ENCODE results near the gene RPTOR.

The RPTOR gene

DNA sequence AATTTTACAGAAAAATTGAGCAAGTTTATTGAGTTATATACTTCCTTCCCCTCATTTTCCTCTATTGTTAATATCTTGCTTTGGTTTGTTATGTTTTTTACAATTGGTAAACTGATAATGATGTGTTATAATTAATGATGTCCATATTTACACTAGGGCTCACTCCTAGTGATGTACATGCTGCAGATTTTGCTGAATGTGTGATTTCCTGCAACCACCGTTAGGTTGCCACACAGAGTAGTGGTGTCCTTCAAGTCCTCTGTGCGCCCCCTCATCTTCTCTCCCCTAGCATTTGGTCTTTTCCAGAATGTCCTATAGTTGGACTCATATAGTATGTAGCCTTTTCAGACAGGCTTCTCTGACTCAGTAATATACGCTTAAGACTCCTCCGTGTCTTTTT lies 167.5 kb downstream of the RPTOR start:
- Histone ChIP-seq H3K27me3 (ENCODE audit: control insufficient read depth in 1 of 2, insufficient read depth in 2 of 2, low read length in 2 of 2) (no peaks in the 10 kb centered on the region), H3K36me3 (ENCODE audit: control insufficient read depth in 1 of 2, insufficient read depth in 2 of 2, low read length in 2 of 2) (peaks cover 0 to 16% of the 10 kb centered on the region in 2 donors), H3K4me3 (ENCODE audit: low read depth in 1 of 2, low read length in 2 of 2) (no peak overlapping the region), H3K27ac (ENCODE audit: low read depth, low read length) (no peak overlapping the region), H3K9ac (ENCODE audit: low read depth in 1 of 2, low read length in 2 of 2) (no peak overlapping the region), H3K4me1 (ENCODE audit: control insufficient read depth in 1 of 2, insufficient read depth in 2 of 2, low read length in 2 of 2) (no peaks in the 10 kb centered on the region), H3K9me3 (ENCODE audit: control insufficient read depth in 1 of 2, low read length in 2 of 2) (no peaks in the 10 kb centered on the region)

- H3K36me3 ChIP-seq (ENCODE audit: control insufficient read depth in 1 of 2, insufficient read depth in 2 of 2, low read length in 2 of 2), result peaks cover 0 to 16% of the 10 kb centered on the region in 2 donors
- no peaks in the 10 kb centered on the region for H3K4me1 ChIP-seq (ENCODE audit: control insufficient read depth in 1 of 2, insufficient read depth in 2 of 2, low read length in 2 of 2)
- H3K9ac ChIP-seq (ENCODE audit: low read depth in 1 of 2, low read length in 2 of 2), result no peak overlapping the region
- H3K4me3 ChIP-seq (ENCODE audit: low read depth in 1 of 2, low read length in 2 of 2), result no peak overlapping the region
- no peaks in the 10 kb centered on the region for H3K9me3 ChIP-seq (ENCODE audit: control insufficient read depth in 1 of 2, low read length in 2 of 2)
- no peaks in the 10 kb centered on the region for H3K27me3 ChIP-seq (ENCODE audit: control insufficient read depth in 1 of 2, insufficient read depth in 2 of 2, low read length in 2 of 2)
- H3K27ac ChIP-seq (ENCODE audit: low read depth, low read length), result no peak overlapping the region
These were observed 168.0 kb downstream of the RPTOR start for GRCh38 chr17:80712606-80713005.

- Histone ChIP-seq H3K9me3 (ENCODE audit: control insufficient read depth in 1 of 2, low read length in 2 of 2) (no peaks in the 10 kb centered on the region), H3K36me3 (ENCODE audit: control insufficient read depth in 1 of 2, insufficient read depth in 2 of 2, low read length in 2 of 2) (no peaks in the 10 kb centered on the region), H3K4me3 (ENCODE audit: low read depth in 1 of 2, low read length in 2 of 2) (no peak overlapping the region), H3K27ac (ENCODE audit: low read depth, low read length) (no peak overlapping the region), H3K4me1 (ENCODE audit: control insufficient read depth in 1 of 2, insufficient read depth in 2 of 2, low read length in 2 of 2) (no peaks in the 10 kb centered on the region), H3K9ac (ENCODE audit: low read depth in 1 of 2, low read length in 2 of 2) (no peak overlapping the region), H3K27me3 (ENCODE audit: control insufficient read depth in 1 of 2, insufficient read depth in 2 of 2, low read length in 2 of 2) (no peaks in the 10 kb centered on the region)
These were observed 172.5 kb downstream of the RPTOR start for GRCh38 chr17:80716986-80717719.

DNA sequence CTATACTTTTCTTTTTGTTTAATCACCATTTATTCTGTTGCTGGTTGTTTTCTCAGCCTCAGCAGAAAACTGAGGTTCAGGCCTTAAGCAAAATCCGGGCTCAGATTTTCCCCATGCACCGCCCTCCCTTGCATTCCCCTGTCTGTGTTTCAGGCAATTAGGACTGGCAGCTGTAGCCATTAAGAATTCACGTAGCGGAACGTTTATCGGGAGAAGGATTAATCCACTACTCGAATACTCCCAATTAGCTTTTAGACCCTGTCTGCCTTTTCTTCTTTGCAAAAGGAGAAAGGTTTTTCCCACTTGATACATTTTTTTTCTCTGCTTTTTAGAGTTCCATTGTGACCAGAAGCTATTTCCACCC lies 173.1 kb downstream of the RPTOR start:
- H3K36me3 ChIP-seq (ENCODE audit: control insufficient read depth in 1 of 2, insufficient read depth in 2 of 2, low read length in 2 of 2), result no peaks in the 10 kb centered on the region
- no peak overlapping the region for H3K9ac ChIP-seq (ENCODE audit: low read depth in 1 of 2, low read length in 2 of 2)
- H3K27ac ChIP-seq (ENCODE audit: low read depth, low read length), result no peak overlapping the region
- H3K9me3 ChIP-seq (ENCODE audit: control insufficient read depth in 1 of 2, low read length in 2 of 2), result no peaks in the 10 kb centered on the region
- H3K4me3 ChIP-seq (ENCODE audit: low read depth in 1 of 2, low read length in 2 of 2), result no peak overlapping the region
- no peaks in the 10 kb centered on the region for H3K4me1 ChIP-seq (ENCODE audit: control insufficient read depth in 1 of 2, insufficient read depth in 2 of 2, low read length in 2 of 2)
- H3K27me3 ChIP-seq (ENCODE audit: control insufficient read depth in 1 of 2, insufficient read depth in 2 of 2, low read length in 2 of 2), result no peaks in the 10 kb centered on the region

GRCh38 chr17:80718428-80718827 lies 173.8 kb downstream of the RPTOR start:
- Histone ChIP-seq H3K4me3 (ENCODE audit: low read depth in 1 of 2, low read length in 2 of 2) (no peak overlapping the region), H3K27ac (ENCODE audit: low read depth, low read length) (no peak overlapping the region), H3K4me1 (ENCODE audit: control insufficient read depth in 1 of 2, insufficient read depth in 2 of 2, low read length in 2 of 2) (no peaks in the 10 kb centered on the region), H3K9ac (ENCODE audit: low read depth in 1 of 2, low read length in 2 of 2) (no peak overlapping the region), H3K36me3 (ENCODE audit: control insufficient read depth in 1 of 2, insufficient read depth in 2 of 2, low read length in 2 of 2) (no peaks in the 10 kb centered on the region), H3K27me3 (ENCODE audit: control insufficient read depth in 1 of 2, insufficient read depth in 2 of 2, low read length in 2 of 2) (no peaks in the 10 kb centered on the region), H3K9me3 (ENCODE audit: control insufficient read depth in 1 of 2, low read length in 2 of 2) (no peaks in the 10 kb centered on the region)

DNA sequence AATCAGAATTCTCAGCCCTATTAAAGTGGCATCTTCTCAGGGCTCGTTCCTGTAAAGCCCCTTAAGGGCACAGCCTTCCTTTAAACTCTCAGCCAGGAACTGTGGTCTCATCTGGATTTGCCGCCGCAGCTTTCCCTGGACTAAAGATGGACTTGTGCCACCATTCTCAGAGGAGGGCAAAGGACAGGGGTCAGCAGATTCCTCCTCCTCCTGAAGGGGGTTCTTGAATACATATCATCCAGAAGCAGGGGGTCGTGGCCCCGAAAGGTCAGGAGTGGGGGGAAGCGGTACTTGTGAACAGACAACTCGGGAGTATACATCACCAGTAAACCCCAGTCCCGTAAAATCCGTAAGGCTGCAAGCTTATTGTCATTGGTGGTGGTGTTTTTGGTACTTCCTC lies 174.8 kb downstream of the RPTOR start:
- no peaks in the 10 kb centered on the region for H3K36me3 ChIP-seq (ENCODE audit: control insufficient read depth in 1 of 2, insufficient read depth in 2 of 2, low read length in 2 of 2)
- no peaks in the 10 kb centered on the region for H3K4me1 ChIP-seq (ENCODE audit: control insufficient read depth in 1 of 2, insufficient read depth in 2 of 2, low read length in 2 of 2)
- H3K9me3 ChIP-seq (ENCODE audit: control insufficient read depth in 1 of 2, low read length in 2 of 2), result no peaks in the 10 kb centered on the region
- no peak overlapping the region for H3K9ac ChIP-seq (ENCODE audit: low read depth in 1 of 2, low read length in 2 of 2)
- no peak overlapping the region for H3K4me3 ChIP-seq (ENCODE audit: low read depth in 1 of 2, low read length in 2 of 2)
- no peaks in the 10 kb centered on the region for H3K27me3 ChIP-seq (ENCODE audit: control insufficient read depth in 1 of 2, insufficient read depth in 2 of 2, low read length in 2 of 2)
- H3K27ac ChIP-seq (ENCODE audit: low read depth, low read length), result no peak overlapping the region

GRCh38 chr17:80720610-80721577 lies 176.3 kb downstream of the RPTOR start:
- H3K9me3 ChIP-seq (ENCODE audit: control insufficient read depth in 1 of 2, low read length in 2 of 2), result no peaks in the 10 kb centered on the region
- no peaks in the 10 kb centered on the region for H3K27me3 ChIP-seq (ENCODE audit: control insufficient read depth in 1 of 2, insufficient read depth in 2 of 2, low read length in 2 of 2)
- H3K4me3 ChIP-seq (ENCODE audit: low read depth in 1 of 2, low read length in 2 of 2), result no peak overlapping the region
- H3K4me1 ChIP-seq (ENCODE audit: control insufficient read depth in 1 of 2, insufficient read depth in 2 of 2, low read length in 2 of 2), result no peaks in the 10 kb centered on the region
- H3K9ac ChIP-seq (ENCODE audit: low read depth in 1 of 2, low read length in 2 of 2), result no peak overlapping the region
- no peaks in the 10 kb centered on the region for H3K36me3 ChIP-seq (ENCODE audit: control insufficient read depth in 1 of 2, insufficient read depth in 2 of 2, low read length in 2 of 2)
- peak overlapping the region; percentile 39 for H3K27ac ChIP-seq (ENCODE audit: low read depth, low read length)

DNA sequence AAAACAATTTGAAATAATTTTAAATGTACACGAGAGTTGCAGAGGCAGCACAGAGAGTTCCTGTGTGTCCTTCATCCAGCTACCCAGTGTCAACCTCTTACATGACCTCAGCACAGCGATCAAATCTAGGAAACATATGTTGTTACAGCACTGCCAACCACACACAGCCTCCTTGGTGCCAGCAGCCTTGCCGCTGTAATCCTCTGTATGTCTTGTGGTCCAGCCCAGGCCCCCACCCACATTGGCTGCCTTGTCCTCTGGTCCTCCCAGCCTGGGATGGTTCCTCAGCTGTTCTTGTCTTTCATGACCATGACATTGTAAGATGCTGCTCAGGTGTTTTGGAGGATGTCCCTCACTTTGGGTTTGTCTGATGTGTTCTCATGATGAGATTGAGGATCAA lies 178.0 kb downstream of the RPTOR start:
- peaks cover 0 to 4% of the 10 kb centered on the region in 2 donors for H3K36me3 ChIP-seq (ENCODE audit: control insufficient read depth in 1 of 2, insufficient read depth in 2 of 2, low read length in 2 of 2)
- no peaks in the 10 kb centered on the region for H3K4me1 ChIP-seq (ENCODE audit: control insufficient read depth in 1 of 2, insufficient read depth in 2 of 2, low read length in 2 of 2)
- no peak overlapping the region for H3K4me3 ChIP-seq (ENCODE audit: low read depth in 1 of 2, low read length in 2 of 2)
- H3K9ac ChIP-seq (ENCODE audit: low read depth in 1 of 2, low read length in 2 of 2), result no peak overlapping the region
- no peaks in the 10 kb centered on the region for H3K27me3 ChIP-seq (ENCODE audit: control insufficient read depth in 1 of 2, insufficient read depth in 2 of 2, low read length in 2 of 2)
- H3K27ac ChIP-seq (ENCODE audit: low read depth, low read length), result no peak overlapping the region
- no peaks in the 10 kb centered on the region for H3K9me3 ChIP-seq (ENCODE audit: control insufficient read depth in 1 of 2, low read length in 2 of 2)

DNA sequence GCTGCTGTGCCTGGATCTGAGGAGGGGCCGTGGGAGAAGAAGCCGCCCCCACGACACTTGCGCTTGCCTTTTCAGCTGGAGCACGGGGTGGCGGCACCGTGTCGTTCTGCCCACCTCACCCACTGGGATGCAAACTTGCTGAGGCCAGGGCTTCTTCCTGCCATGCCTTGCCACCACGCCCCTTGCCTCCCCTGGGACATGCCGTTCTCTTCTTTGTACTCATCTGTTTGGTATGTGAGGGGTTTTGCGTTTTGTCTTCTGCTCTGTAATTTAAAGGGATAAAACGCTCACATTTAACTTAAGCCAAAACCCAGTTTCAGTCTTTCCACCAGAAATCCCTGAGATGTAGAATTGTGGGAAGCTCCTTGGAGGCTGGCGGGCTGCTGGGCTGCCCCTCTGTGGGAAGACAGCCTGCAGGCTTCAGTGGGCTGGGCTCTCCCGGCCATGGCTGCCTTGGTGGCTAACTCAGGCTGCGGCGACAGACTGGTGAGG lies 180.2 kb downstream of the RPTOR start:
- no peaks in the 10 kb centered on the region for H3K4me1 ChIP-seq (ENCODE audit: control insufficient read depth in 1 of 2, insufficient read depth in 2 of 2, low read length in 2 of 2)
- H3K27ac ChIP-seq (ENCODE audit: low read depth, low read length), result no peak overlapping the region

GRCh38 chr17:80725517-80725916 lies 180.9 kb downstream of the RPTOR start:
- Histone ChIP-seq H3K4me1 (ENCODE audit: control insufficient read depth in 1 of 2, insufficient read depth in 2 of 2, low read length in 2 of 2) (no peaks in the 10 kb centered on the region), H3K27ac (ENCODE audit: low read depth, low read length) (no peak overlapping the region)

More for the DNA sequence above, 180.2 kb downstream of the RPTOR start:
- no peaks in the 10 kb centered on the region for H3K27me3 ChIP-seq (ENCODE audit: control insufficient read depth in 1 of 2, insufficient read depth in 2 of 2, low read length in 2 of 2)
- H3K4me3 ChIP-seq (ENCODE audit: low read depth in 1 of 2, low read length in 2 of 2), result no peak overlapping the region
- H3K36me3 ChIP-seq (ENCODE audit: control insufficient read depth in 1 of 2, insufficient read depth in 2 of 2, low read length in 2 of 2), result peaks cover 0 to 4% of the 10 kb centered on the region in 2 donors
- H3K9ac ChIP-seq (ENCODE audit: low read depth in 1 of 2, low read length in 2 of 2), result no peak overlapping the region
- no peaks in the 10 kb centered on the region for H3K9me3 ChIP-seq (ENCODE audit: control insufficient read depth in 1 of 2, low read length in 2 of 2)

More at GRCh38 chr17:80725517-80725916, 180.9 kb downstream of the RPTOR start:
- Histone ChIP-seq H3K4me3 (ENCODE audit: low read depth in 1 of 2, low read length in 2 of 2) (no peak overlapping the region), H3K9me3 (ENCODE audit: control insufficient read depth in 1 of 2, low read length in 2 of 2) (no peaks in the 10 kb centered on the region), H3K27me3 (ENCODE audit: control insufficient read depth in 1 of 2, insufficient read depth in 2 of 2, low read length in 2 of 2) (no peaks in the 10 kb centered on the region), H3K36me3 (ENCODE audit: control insufficient read depth in 1 of 2, insufficient read depth in 2 of 2, low read length in 2 of 2) (peaks cover 0 to 4% of the 10 kb centered on the region in 2 donors), H3K9ac (ENCODE audit: low read depth in 1 of 2, low read length in 2 of 2) (no peak overlapping the region)
